Measurements from ENCODE around the gene TSNAX.
A peak's percentile ranks its signal among the peaks of the same experiment; 100 is the strongest.

TSNAX gene, protein sequence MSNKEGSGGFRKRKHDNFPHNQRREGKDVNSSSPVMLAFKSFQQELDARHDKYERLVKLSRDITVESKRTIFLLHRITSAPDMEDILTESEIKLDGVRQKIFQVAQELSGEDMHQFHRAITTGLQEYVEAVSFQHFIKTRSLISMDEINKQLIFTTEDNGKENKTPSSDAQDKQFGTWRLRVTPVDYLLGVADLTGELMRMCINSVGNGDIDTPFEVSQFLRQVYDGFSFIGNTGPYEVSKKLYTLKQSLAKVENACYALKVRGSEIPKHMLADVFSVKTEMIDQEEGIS

DNA sequence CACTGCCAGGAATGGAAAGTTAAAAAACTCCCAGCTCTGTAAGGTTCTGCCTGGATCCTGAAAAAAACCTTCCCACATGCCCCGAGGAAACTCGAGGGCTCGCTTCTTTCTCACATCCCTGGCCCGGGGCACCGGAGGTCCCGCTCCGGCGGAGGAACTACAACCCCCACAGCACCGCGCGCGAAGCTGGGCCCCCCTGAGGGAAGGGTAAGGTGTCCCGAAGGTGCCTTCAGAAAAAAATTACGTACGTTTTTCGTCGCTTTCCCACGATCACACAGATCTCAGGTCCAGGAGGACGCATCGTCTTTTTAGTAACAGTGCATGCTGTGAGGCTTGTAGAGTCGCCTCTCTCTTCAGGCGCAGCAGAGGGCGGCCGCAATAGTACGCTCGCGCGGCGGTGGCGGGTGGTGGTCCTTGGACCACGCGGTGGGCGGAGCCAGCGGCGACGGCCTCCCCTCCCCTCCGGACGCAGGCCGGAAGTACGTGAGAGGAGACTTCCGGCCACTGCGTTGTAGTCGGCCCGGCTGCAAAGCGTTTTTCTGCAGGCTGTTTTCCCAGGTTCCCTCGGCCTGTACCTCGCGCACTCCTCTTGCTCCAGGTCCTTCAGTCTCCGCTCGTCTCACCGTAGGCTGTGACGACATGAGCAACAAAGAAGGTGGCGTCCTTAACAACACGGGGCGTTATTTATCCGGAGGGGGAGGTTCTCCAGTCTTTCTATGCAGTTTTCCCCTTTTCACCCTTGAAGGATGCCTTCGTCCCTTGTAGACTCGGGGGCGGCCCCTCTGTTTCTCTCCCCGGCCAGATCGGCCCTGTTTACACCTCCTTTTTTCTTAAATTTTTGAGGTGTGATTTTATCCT lies at the start of gene TSNAX:
Gene TSNAX, plus strand, starts transcription at position 498 of the 858 bp plus-strand sequence. Its CDS starts 142 bp downstream, at position 640.
- peak within 1 kb of the TSS; percentile 89 for H3K27ac ChIP-seq
- TF ChIP-seq, protein P1, sequence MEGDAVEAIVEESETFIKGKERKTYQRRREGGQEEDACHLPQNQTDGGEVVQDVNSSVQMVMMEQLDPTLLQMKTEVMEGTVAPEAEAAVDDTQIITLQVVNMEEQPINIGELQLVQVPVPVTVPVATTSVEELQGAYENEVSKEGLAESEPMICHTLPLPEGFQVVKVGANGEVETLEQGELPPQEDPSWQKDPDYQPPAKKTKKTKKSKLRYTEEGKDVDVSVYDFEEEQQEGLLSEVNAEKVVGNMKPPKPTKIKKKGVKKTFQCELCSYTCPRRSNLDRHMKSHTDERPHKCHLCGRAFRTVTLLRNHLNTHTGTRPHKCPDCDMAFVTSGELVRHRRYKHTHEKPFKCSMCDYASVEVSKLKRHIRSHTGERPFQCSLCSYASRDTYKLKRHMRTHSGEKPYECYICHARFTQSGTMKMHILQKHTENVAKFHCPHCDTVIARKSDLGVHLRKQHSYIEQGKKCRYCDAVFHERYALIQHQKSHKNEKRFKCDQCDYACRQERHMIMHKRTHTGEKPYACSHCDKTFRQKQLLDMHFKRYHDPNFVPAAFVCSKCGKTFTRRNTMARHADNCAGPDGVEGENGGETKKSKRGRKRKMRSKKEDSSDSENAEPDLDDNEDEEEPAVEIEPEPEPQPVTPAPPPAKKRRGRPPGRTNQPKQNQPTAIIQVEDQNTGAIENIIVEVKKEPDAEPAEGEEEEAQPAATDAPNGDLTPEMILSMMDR (IDR thresholded peaks at IDR 0.05), result no peak
- TF ChIP-seq ZFX (IDR thresholded peaks at IDR 0.05; ENCODE audit: borderline replicate concordance), result no peak

DNA sequence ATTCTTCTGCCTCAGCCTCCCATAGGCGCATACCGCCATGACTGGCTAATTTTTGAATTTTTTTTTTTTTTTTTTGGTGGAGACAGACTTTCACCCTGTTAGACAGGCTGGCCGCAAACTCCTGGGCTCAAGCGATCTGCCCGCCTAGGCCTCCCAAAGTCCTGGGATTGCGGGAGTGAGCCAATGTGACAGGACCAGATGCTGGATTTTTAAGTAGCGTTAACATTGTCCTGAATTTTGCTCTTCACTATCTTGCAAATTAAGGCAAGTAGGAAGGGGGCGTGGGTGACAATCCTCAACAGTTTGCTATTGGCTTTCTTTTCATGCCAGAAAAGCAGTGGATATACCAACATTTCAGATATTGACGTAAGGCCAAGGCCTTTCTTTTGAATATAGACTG lies 49.7 kb upstream of the TSNAX start:
- no peak for TF ChIP-seq ZFX (IDR thresholded peaks at IDR 0.05; ENCODE audit: borderline replicate concordance)
- TF ChIP-seq, protein P1 (IDR thresholded peaks at IDR 0.05), result no peak

DNA sequence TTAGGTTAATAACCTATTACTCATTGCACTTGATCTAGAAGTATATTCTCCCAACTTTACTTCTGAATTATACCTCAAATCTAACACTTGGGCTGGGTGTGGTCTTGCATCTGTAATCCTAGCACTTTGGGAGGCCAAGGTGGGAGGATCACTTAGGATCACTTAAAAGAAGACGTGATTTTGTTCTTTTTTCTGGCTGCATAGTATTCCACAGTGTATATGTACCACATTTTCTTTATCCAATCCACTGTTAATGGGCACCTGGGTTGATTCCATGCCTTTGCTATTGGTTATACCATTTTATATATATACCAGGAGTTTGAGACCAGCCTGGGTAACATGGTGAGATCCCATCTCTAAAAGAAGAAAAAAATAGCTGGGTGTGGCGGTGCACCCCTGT lies 48.5 kb upstream of the TSNAX start:
- TF ChIP-seq, protein P1 (IDR thresholded peaks at IDR 0.05), result no peak
- TF ChIP-seq ZFX (IDR thresholded peaks at IDR 0.05; ENCODE audit: borderline replicate concordance), result no peak
- no peak overlapping the region for H3K27ac ChIP-seq

More for the DNA sequence above, 49.7 kb upstream of the TSNAX start:
- no peak overlapping the region for H3K27ac ChIP-seq

DNA sequence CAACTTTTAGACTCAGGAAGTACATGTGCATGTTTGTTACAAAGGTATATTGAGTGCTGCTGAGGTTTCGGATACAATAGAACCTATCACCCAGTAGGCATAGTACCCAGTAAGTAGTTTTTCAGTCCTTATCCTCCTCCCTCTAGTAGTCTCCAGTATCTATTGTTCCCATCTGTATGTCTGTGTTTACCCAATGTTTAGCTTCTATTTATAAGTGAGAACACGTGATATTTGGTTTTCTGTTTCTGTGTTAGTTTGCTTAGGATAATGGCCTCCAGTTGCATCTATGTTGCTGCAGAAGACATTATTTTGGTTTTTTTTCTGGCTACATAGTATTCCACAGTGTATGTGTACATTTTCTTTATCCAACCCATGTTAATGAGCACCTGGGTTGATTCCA lies 47.2 kb upstream of the TSNAX start:
- no peak overlapping the region for H3K27ac ChIP-seq
- TF ChIP-seq, protein P1 (IDR thresholded peaks at IDR 0.05), result no peak
- TF ChIP-seq ZFX (IDR thresholded peaks at IDR 0.05; ENCODE audit: borderline replicate concordance), result no peak

DNA sequence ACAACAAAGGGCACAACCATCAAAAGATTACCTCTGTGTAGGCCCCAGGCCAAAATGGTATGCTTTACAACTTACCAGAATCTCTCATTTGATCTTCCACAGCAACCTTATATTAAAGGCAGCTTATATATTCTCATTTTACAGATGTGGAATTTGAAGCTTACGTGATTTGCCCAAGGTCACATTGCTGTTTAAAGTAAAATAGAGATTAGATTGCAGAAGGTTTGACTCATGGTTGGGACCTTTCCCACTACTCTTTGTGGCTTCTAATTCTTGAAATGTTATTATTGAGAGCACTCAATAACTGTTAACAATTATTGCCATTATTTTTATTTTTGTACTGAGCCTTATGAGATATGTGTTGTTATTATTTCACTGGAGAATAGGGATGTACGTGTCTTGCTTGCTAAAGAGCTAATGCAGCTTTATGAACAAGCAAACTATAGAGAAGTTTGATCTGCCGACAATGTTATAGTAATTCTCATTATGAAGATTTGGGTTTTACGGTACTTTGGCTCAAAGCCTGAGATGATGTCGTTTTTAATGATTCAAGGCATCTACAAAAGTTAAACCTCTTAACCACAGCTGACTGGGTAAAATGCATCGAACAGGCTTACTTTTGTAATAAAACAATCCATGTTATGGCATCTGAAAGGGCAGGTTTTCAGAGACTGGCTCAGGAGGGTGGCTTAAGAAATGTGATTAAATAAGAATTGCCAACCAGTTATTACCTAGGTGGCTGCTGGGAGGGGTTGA lies 43.3 kb upstream of the TSNAX start:
- no peak overlapping the region for H3K27ac ChIP-seq
- TF ChIP-seq, protein P1 (IDR thresholded peaks at IDR 0.05), result no peak
- TF ChIP-seq ZFX (IDR thresholded peaks at IDR 0.05; ENCODE audit: borderline replicate concordance), result no peak

DNA sequence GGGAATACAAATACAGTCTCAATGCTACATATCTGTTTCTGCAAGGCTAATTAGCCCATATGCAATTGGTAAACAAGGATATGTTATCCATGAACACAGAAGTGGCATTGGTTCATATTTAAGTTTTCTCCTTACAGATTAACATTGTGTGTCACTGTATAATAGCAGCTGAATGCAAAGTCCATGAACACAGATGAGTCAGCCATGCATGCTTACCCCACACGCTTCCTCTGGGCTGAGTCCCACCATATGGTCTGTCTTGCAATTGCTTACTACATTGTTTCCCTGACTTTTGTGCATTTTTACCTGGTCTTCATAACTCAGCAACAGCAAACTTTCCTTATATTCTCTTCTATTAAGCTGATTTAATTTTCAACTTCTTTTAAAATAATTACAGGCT lies 41.5 kb upstream of the TSNAX start:
- TF ChIP-seq ZFX (IDR thresholded peaks at IDR 0.05; ENCODE audit: borderline replicate concordance), result no peak
- TF ChIP-seq, protein P1 (IDR thresholded peaks at IDR 0.05), result no peak

More for the DNA sequence above, 41.5 kb upstream of the TSNAX start:
- no peak overlapping the region for H3K27ac ChIP-seq

Measured in 22Rv1 (cell line).